CD14-positive monocyte (primary cell): ENCODE data around the gene TXNL4A. TPM values are rescaled to one million over a fixed set of nuclear protein-coding genes. Genes with fewer than 3 reads are reported as not detected.

Experiments used
- DNase-seq, 3 donors: peaks; one replicate each; pipeline ENCODE4 v3.0.0-alpha.2; 2011 to 2022
- H2AFZ ChIP-seq: 2 replicates; pipeline ENCODE4 v1.6.0; 2012; ENCODE audit warnings: mild to moderate bottlenecking, low read depth, low read length, inconsistent platforms; ENCODE audit not compliant: insufficient read depth, poor library complexity, severe bottlenecking
- H3K27ac ChIP-seq, 2 donors: 1 replicate in 1 of 2; 2 replicates in 1 of 2; pipeline ENCODE4 v1.5.1; 2012 to 2013; ENCODE audit warnings: low read length in 2 of 2, control low read depth in 1 of 2, inconsistent platforms in 1 of 2, low read depth in 1 of 2, mild to moderate bottlenecking in 1 of 2
- H3K27me3 ChIP-seq, 2 donors: one replicate each; pipeline versions ENCODE4 v1.6.0 to v1.6.1; 2011 to 2013; ENCODE audit warnings: low read length in 2 of 2; ENCODE audit not compliant: control insufficient read depth in 2 of 2, insufficient read depth in 2 of 2
- H3K36me3 ChIP-seq, 2 donors: replicated peaks in 1 of 2; 1 replicate in 1 of 2; 2 replicates in 1 of 2; pipeline versions ENCODE4 v1.5.1 to v1.6.1; 2012 to 2013; ENCODE audit warnings: low read length in 2 of 2, control low read depth in 1 of 2, inconsistent platforms in 1 of 2, mild to moderate bottlenecking in 1 of 2; ENCODE audit not compliant: insufficient read depth in 2 of 2, control insufficient read depth in 1 of 2
- H3K4me1 ChIP-seq, 2 donors: 1 replicate in 1 of 2; 2 replicates in 1 of 2; pipeline versions ENCODE4 v1.5.1 to v1.6.1; 2012 to 2013; ENCODE audit warnings: low read length in 2 of 2, control low read depth in 1 of 2, inconsistent platforms in 1 of 2, mild to moderate bottlenecking in 1 of 2, moderate library complexity in 1 of 2; ENCODE audit not compliant: insufficient read depth in 2 of 2, control insufficient read depth in 1 of 2
- H3K4me2 ChIP-seq: replicated peaks from 2 replicates; pipeline ENCODE3; 2012; ENCODE audit warnings: low read length, moderate library complexity, mild to moderate bottlenecking; ENCODE audit not compliant: poor library complexity, severe bottlenecking; ENCODE audit errors: extremely low read depth
- H3K4me3 ChIP-seq, 3 experiments: fragments of 200-600 bp in 1 of 3; sonication (generic) in 1 of 3; replicated peaks in 1 of 3; 1 replicate in 2 of 3; 2 replicates in 1 of 3; pipeline ENCODE4 v1.5.1; 2011 to 2013; ENCODE audit warnings: low read length in 3 of 3, mild to moderate bottlenecking in 3 of 3, control low read depth in 2 of 3, low read depth in 2 of 3, inconsistent platforms in 1 of 3, moderate library complexity in 1 of 3
- H3K79me2 ChIP-seq: 2 replicates; pipeline ENCODE4 v1.6.0; 2012; ENCODE audit warnings: mild to moderate bottlenecking, control low read depth, inconsistent platforms, low read length, moderate library complexity; ENCODE audit not compliant: insufficient read depth
- H3K9ac ChIP-seq: 2 replicates; pipeline ENCODE4 v1.6.0; 2017; ENCODE audit warnings: low read length, mild to moderate bottlenecking; ENCODE audit not compliant: insufficient read depth, poor library complexity, severe bottlenecking
- H3K9me3 ChIP-seq, 2 donors: replicated peaks in 1 of 2; 1 replicate in 1 of 2; 2 replicates in 1 of 2; pipeline versions ENCODE4 v1.5.1 to v1.6.1; 2012 to 2013; ENCODE audit warnings: low read length in 2 of 2, control low read depth in 1 of 2; ENCODE audit not compliant: control insufficient read depth in 1 of 2, insufficient read depth in 1 of 2
- H4K20me1 ChIP-seq: 2 replicates; pipeline ENCODE4 v1.6.0; 2012; ENCODE audit warnings: mild to moderate bottlenecking, low read length, control low read depth, moderate library complexity; ENCODE audit not compliant: insufficient read depth
- H3K27ac Mint-ChIP-seq, 7 donors: one replicate each; pipeline ENCODE4 v1.8.0; 2020; ENCODE audit warnings: mild to moderate bottlenecking in 7 of 7, mixed read lengths in 7 of 7, moderate library complexity in 6 of 7, inconsistent platforms in 2 of 7
- H3K27me3 Mint-ChIP-seq, 3 donors: one replicate each; pipeline ENCODE4 v1.8.0; 2021 to 2022; ENCODE audit warnings: low read depth in 3 of 3, mild to moderate bottlenecking in 3 of 3, mixed read lengths in 3 of 3, moderate library complexity in 3 of 3, inconsistent platforms in 1 of 3
- H3K36me3 Mint-ChIP-seq, 2 donors: one replicate each; pipeline ENCODE4 v1.8.0; 2020; ENCODE audit warnings: mixed read lengths in 2 of 2, inconsistent platforms in 1 of 2, mild to moderate bottlenecking in 1 of 2
- H3K4me1 Mint-ChIP-seq: one replicate; pipeline ENCODE4 v1.8.0; 2020; ENCODE audit warnings: mild to moderate bottlenecking, mixed read lengths
- H3K4me3 Mint-ChIP-seq, 2 donors: one replicate each; pipeline ENCODE4 v1.8.0; 2020; ENCODE audit warnings: mild to moderate bottlenecking in 2 of 2, mixed read lengths in 2 of 2, moderate library complexity in 1 of 2
- H3K9me3 Mint-ChIP-seq, 7 donors: one replicate each; pipeline ENCODE4 v1.8.0; 2020 to 2022; ENCODE audit warnings: mixed read lengths in 7 of 7, mild to moderate bottlenecking in 6 of 7, moderate library complexity in 6 of 7, inconsistent platforms in 2 of 7
- CTCF ChIP-seq: fragments of 200-600 bp; IDR thresholded peaks from one replicate; pipeline ENCODE4 v1.8.0; 2022; ENCODE audit warnings: antibody characterized with exemption, mild to moderate bottlenecking
- WGBS: methylation state at CpG from one replicate; pipeline ENCODE4 v1.1.5; 2013; ENCODE audit warnings: missing lambda C conversion rate; ENCODE audit not compliant: insufficient coverage; 5-methylcytosine and 5-hydroxymethylcytosine counted together
- intact Hi-C, 2 donors: fragments of 100-400 bp; cut with micrococcal nuclease; formaldehyde crosslinking; loops; one replicate each; pipeline versions ENCODE4 v1.15.0 to v1.15.1; 2023
- polyA plus RNA-seq, 3 donors: library from polyadenylated mRNA; depleted of rRNA in 1 of 3; unstranded in 2 of 3; stranded (reverse) in 1 of 3; fragments of 300-500 nt in 2 of 3; fragments of >200 nt in 1 of 3; fragmentation: Illumina TruSeq in 2 of 3; gene quantifications; 1 replicate in 2 of 3; 2 replicates in 1 of 3; pipeline ENCODE4 v1.2.3, GENCODE V29; 2012 to 2021

TXNL4A gene
- polyA plus RNA-seq, 3 donors, result 34.5 to 192 (median 150) TPM

DNA sequence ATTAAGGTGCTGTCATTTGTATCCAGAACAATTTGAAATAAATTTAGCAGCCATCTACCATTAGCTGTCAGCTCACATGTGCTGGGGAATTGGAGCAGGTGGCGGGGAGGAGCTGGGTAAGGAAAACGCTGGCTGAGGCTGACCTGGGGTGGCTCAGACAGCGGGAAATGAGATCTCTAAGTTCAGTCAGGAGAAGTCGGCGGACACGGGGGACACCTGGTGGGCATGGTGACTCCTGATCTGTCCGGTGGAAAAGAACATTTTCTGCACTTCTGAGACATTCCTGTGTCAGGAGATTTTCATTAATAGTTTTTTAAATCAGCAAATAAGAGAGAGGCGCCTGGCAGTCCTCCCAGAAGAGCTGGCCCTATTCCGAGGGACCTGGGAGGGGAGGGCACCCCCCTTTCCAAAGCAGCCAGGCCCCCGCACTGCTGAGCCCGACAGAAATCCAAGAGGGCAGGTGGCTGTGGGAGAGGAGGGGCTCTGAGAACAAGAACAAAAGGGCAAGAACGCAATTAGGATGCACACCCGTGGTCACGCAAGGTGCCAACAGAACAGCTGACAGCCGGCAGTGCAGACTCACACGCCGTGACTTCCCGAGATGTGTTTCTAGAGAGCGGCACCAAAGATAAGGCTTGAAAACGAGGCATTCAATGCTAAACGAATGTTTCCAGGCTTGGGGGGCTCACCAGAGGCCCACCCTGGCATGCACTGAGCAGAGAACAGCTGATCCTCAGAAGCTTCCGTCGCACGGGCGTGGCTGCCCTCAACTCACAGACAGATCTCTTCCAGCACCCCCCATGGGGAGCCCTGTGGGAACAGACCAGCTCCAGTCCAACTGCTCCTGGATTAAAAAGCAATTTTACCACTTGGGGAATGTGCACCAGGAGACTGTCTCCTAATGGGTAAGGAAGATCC, 63.3 kb downstream of the TXNL4A start:
- H3K79me2 ChIP-seq, result peaks cover 59% of the 10 kb centered on the region
- Mint-ChIP-seq H3K27me3 (peaks cover 0 to 1% (median 0%) of the 10 kb centered on the region in 3 donors), H3K4me1 (no peaks in the 10 kb centered on the region), H3K36me3 (peaks cover 71 to 85% of the 10 kb centered on the region in 2 donors), H3K27ac (peak overlapping the region in 2 of 7 donors; percentile 30 to 40), H3K4me3 (no peak overlapping the region), H3K9me3 (peaks cover 49 to 64% (median 58%) of the 10 kb centered on the region in 7 donors)
- no peak overlapping the region for H3K27ac ChIP-seq
- no peak overlapping the region for H3K4me3 ChIP-seq
- 97% methylated on average over 19 of the region's 25 CpGs for WGBS
- intact Hi-C loops, result no loop called here
- H3K9me3 ChIP-seq, result peaks cover 47 to 68% of the 10 kb centered on the region in 2 donors
- DNase-seq, result no peak
- H3K9ac ChIP-seq, result no peak overlapping the region
- peaks cover 56 to 82% of the 10 kb centered on the region in 2 donors for H3K36me3 ChIP-seq
- no peak for TF ChIP-seq CTCF
- H2AFZ ChIP-seq, result no peak overlapping the region
- H3K27me3 ChIP-seq, result no peaks in the 10 kb centered on the region
- no peaks in the 10 kb centered on the region for H3K4me1 ChIP-seq
- peaks cover 65% of the 10 kb centered on the region for H4K20me1 ChIP-seq
- no peak overlapping the region for H3K4me2 ChIP-seq

DNA sequence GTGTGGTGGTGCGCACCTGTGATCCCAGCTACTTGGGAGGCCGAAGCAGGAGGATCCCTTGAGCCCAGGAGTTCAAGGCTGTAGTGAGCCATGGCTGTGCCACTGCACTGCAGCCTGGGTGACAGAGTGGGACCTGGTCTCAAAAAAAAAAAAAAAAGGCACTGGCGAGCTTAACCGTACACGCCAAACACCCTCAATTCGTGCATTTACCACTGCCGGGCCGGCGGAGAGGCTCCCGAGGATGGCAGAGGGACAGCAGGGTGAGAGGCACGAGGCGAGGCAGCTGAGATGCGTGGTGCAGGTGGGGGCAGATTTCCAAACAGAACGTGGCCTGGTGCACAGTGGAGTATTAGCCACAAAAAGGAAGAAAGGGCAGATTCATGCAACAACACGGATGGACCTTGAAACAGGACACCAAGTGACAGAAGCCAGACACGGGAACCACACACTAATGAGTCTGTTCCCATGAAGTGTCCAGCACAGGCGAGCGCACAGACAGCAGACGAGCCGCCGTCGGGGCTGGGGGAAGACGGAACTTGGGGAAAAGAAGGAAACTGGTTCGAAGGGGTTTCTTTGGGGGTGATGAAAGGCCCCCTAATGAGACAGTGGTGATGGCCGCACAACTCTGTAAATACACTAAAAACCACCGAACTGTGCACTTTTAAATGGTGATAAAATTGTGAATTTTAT, 64.3 kb downstream of the TXNL4A start:
- H3K79me2 ChIP-seq, result peaks cover 50% of the 10 kb centered on the region
- WGBS, result 94% methylated on average over 21 of the region's 26 CpGs
- peaks cover 0 to 1% (median 0%) of the 10 kb centered on the region in 3 donors for H3K27me3 Mint-ChIP-seq
- no peak overlapping the region for H3K4me2 ChIP-seq
- H3K4me1 Mint-ChIP-seq, result no peaks in the 10 kb centered on the region
- H3K9me3 ChIP-seq, result peaks cover 40 to 64% of the 10 kb centered on the region in 2 donors
- H3K36me3 Mint-ChIP-seq, result peaks cover 64 to 78% of the 10 kb centered on the region in 2 donors
- no peak overlapping the region for H3K27ac Mint-ChIP-seq
- no peak for TF ChIP-seq CTCF
- peaks cover 49 to 76% of the 10 kb centered on the region in 2 donors for H3K36me3 ChIP-seq
- no peak for DNase-seq
- intact Hi-C loops, result no loop called here
- peaks cover 57% of the 10 kb centered on the region for H4K20me1 ChIP-seq
- H3K27ac ChIP-seq, result no peak overlapping the region
- H3K27me3 ChIP-seq, result no peaks in the 10 kb centered on the region
- H3K4me3 ChIP-seq, result no peak overlapping the region
- H3K4me1 ChIP-seq, result no peaks in the 10 kb centered on the region
- H2AFZ ChIP-seq, result no peak overlapping the region
- peaks cover 42 to 58% (median 50%) of the 10 kb centered on the region in 7 donors for H3K9me3 Mint-ChIP-seq
- H3K4me3 Mint-ChIP-seq, result no peak overlapping the region
- no peak overlapping the region for H3K9ac ChIP-seq
